Liver (tissue), 9 donors: ENCODE results near the gene CFAP100. TPM values are rescaled to one million over a fixed set of nuclear protein-coding genes. Genes with fewer than 3 reads are reported as not detected.

ENCODE experiments used
- DNase-seq: peaks from one replicate; pipeline ENCODE4 v3.0.0-alpha.2; 2017; ENCODE audit warnings: low spot score
- H3K27ac ChIP-seq, 2 donors: one replicate each; pipeline ENCODE4 v1.7.0; 2013; ENCODE audit warnings: inconsistent platforms in 2 of 2, low read length in 2 of 2, control low read depth in 1 of 2, low read depth in 1 of 2, mild to moderate bottlenecking in 1 of 2
- H3K27me3 ChIP-seq, 4 donors: one replicate each; pipeline versions ENCODE4 v1.6.1 to v1.7.0; 2013; ENCODE audit warnings: low read length in 3 of 4, inconsistent platforms in 1 of 4, mild to moderate bottlenecking in 1 of 4, moderate library complexity in 1 of 4; ENCODE audit not compliant: control insufficient read depth in 4 of 4, insufficient read depth in 4 of 4
- H3K36me3 ChIP-seq, 4 donors: one replicate each; pipeline versions ENCODE4 v1.6.1 to v1.7.0; 2013; ENCODE audit warnings: low read length in 3 of 4, mild to moderate bottlenecking in 3 of 4, low read depth in 1 of 4, moderate library complexity in 1 of 4; ENCODE audit not compliant: control insufficient read depth in 4 of 4, insufficient read depth in 3 of 4
- H3K4me1 ChIP-seq, 4 donors: one replicate each; pipeline versions ENCODE4 v1.6.1 to v1.7.0; 2013; ENCODE audit warnings: low read length in 3 of 4, mild to moderate bottlenecking in 3 of 4, moderate library complexity in 1 of 4; ENCODE audit not compliant: control insufficient read depth in 4 of 4, insufficient read depth in 4 of 4
- H3K4me3 ChIP-seq, 3 donors: one replicate each; pipeline versions ENCODE4 v1.6.1 to v1.7.0; 2013; ENCODE audit warnings: low read length in 3 of 3, control low read depth in 1 of 3, low read depth in 1 of 3, mild to moderate bottlenecking in 1 of 3
- H3K9ac ChIP-seq, 2 donors: one replicate each; pipeline ENCODE4 v1.7.0; 2013; ENCODE audit warnings: low read length in 2 of 2, mild to moderate bottlenecking in 2 of 2, moderate library complexity in 2 of 2, control low read depth in 1 of 2, low read depth in 1 of 2
- H3K9me3 ChIP-seq, 4 donors: one replicate each; pipeline versions ENCODE4 v1.6.1 to v1.7.0; 2013; ENCODE audit warnings: low read length in 3 of 4; ENCODE audit not compliant: control insufficient read depth in 4 of 4
- ATF3 ChIP-seq: IDR thresholded peaks from 2 replicates; pipeline ENCODE4 v1.6.1; 2016; ENCODE audit warnings: antibody characterized with exemption
- CTCF ChIP-seq: fragments of 150-350 bp; IDR thresholded peaks from 2 replicates; pipeline ENCODE4 v1.5.1; 2017; ENCODE audit warnings: improper control_type of control experiment, low read depth, low read length; ENCODE audit not compliant: missing input control
- EGR1 ChIP-seq, 2 donors: IDR thresholded peaks; 2 replicates each; pipeline ENCODE4 v1.6.1; 2016 to 2018; ENCODE audit warnings: antibody characterized with exemption in 2 of 2, low read depth in 2 of 2
- FOXA2 ChIP-seq: IDR thresholded peaks from 2 replicates; pipeline ENCODE4 v1.6.1; 2016; ENCODE audit warnings: antibody characterized with exemption
- GABPA ChIP-seq, 2 donors: IDR thresholded peaks in 1 of 2; conservative IDR thresholded peaks in 1 of 2; 2 replicates each; pipeline ENCODE4 v1.6.1; 2016; ENCODE audit warnings: antibody characterized with exemption in 2 of 2, mild to moderate bottlenecking in 1 of 2, moderate library complexity in 1 of 2
- HNF4A ChIP-seq, 2 donors: conservative IDR thresholded peaks; 2 replicates each; pipeline ENCODE4 v1.6.1; 2016; ENCODE audit warnings: antibody characterized with exemption in 2 of 2, mild to moderate bottlenecking in 2 of 2
- HNF4G ChIP-seq: IDR thresholded peaks from 2 replicates; pipeline ENCODE4 v1.6.1; 2016; ENCODE audit warnings: antibody characterized with exemption
- JUND ChIP-seq, 2 donors: IDR thresholded peaks; 2 replicates each; pipeline ENCODE4 v1.6.1; 2016; ENCODE audit warnings: antibody characterized with exemption in 2 of 2
- MAX ChIP-seq: IDR thresholded peaks from 2 replicates; pipeline ENCODE4 v1.6.1; 2016; ENCODE audit warnings: antibody characterized with exemption
- RAD21 ChIP-seq, 2 donors: IDR thresholded peaks; 2 replicates each; pipeline ENCODE4 v1.6.1; 2016; ENCODE audit warnings: antibody characterized with exemption in 2 of 2, mild to moderate bottlenecking in 2 of 2
- REST ChIP-seq: IDR thresholded peaks from 2 replicates; pipeline ENCODE4 v1.6.1; 2016; ENCODE audit warnings: antibody characterized with exemption, mild to moderate bottlenecking
- RXRA ChIP-seq, 2 donors: IDR thresholded peaks; 2 replicates each; pipeline ENCODE4 v1.6.1; 2017 to 2018; ENCODE audit warnings: antibody characterized with exemption in 2 of 2, mild to moderate bottlenecking in 1 of 2
- SP1 ChIP-seq: IDR thresholded peaks from 2 replicates; pipeline ENCODE4 v1.6.1; 2018; ENCODE audit warnings: antibody characterized with exemption, mild to moderate bottlenecking
- TAF1 ChIP-seq: conservative IDR thresholded peaks from 2 replicates; pipeline ENCODE4 v1.6.1; 2016; ENCODE audit warnings: antibody characterized with exemption, mild to moderate bottlenecking
- YY1 ChIP-seq: IDR thresholded peaks from 2 replicates; pipeline ENCODE4 v1.6.1; 2016; ENCODE audit warnings: antibody characterized with exemption, mild to moderate bottlenecking
- ZBTB33 ChIP-seq: IDR thresholded peaks from 2 replicates; pipeline ENCODE4 v1.6.1; 2016; ENCODE audit warnings: antibody characterized with exemption
- WGBS: extraction: QIAGEN DNeasy Blood & Tissue Kit; methylation state at CpG from one replicate; pipeline ENCODE4 v1.1.7; 2013; 5-methylcytosine and 5-hydroxymethylcytosine counted together
- polyA plus RNA-seq, 2 donors: library from polyadenylated mRNA; stranded (reverse) in 1 of 2; unstranded in 1 of 2; fragments of 200-250 nt in 1 of 2; fragments of >200 nt in 1 of 2; fragmentation: Nextera tagmentation in 1 of 2; extraction: Ambion mirVana in 1 of 2; gene quantifications; one replicate each; pipeline versions ENCODE4 v1.2.1 to v1.2.3, GENCODE V29; 2013 to 2015
- total RNA-seq, 2 donors: library from RNA; depleted of rRNA; stranded (reverse); fragments of >200 nt; gene quantifications; one replicate each; pipeline ENCODE4 v1.2.3, GENCODE V29; 2014
- donor health status: healthy.
- donor health status: healthy.
- donor health status: healthy.
- donor health status: healthy.
- donor health status: healthy.

The CFAP100 gene
- total and polyA plus RNA-seq, 4 donors, result not detected

GRCh38 chr3:126439968-126440708, 45.4 kb downstream of the CFAP100 start:
- 91% methylated on average over 12 of the region's 12 CpGs for WGBS
- Histone ChIP-seq H3K9me3 (no peaks in the 10 kb centered on the region), H3K36me3 (peaks cover 6 to 50% (median 25%) of the 10 kb centered on the region in 4 donors), H3K27me3 (no peaks in the 10 kb centered on the region), H3K4me3 (no peak overlapping the region), H3K9ac (no peak overlapping the region), H3K27ac (no peak overlapping the region), H3K4me1 (peaks cover 0 to 2% (median 0%) of the 10 kb centered on the region in 4 donors)
- TF ChIP-seq RXRA (IDR thresholded peaks at IDR 0.05), result no peak
- TF ChIP-seq YY1, result no peak
- no peak for TF ChIP-seq CTCF
- TF ChIP-seq GABPA (IDR thresholded peaks at IDR 0.05 in 1 of 2, conservative IDR thresholded peaks at IDR 0.05 in 1 of 2), result no peak
- no peak for DNase-seq

GRCh38 chr3:126440709-126440995, 45.9 kb downstream of the CFAP100 start:
- TF ChIP-seq MAX (no peak), RAD21 (IDR thresholded peaks at IDR 0.05) (no peak), REST (no peak), SP1 (no peak), RXRA (IDR thresholded peaks at IDR 0.05) (no peak), FOXA2 (no peak), ATF3 (no peak), ZBTB33 (no peak), TAF1 (no peak), HNF4G (no peak), HNF4A (conservative IDR thresholded peaks at IDR 0.05) (no peak), JUND (IDR thresholded peaks at IDR 0.05) (no peak), EGR1 (IDR thresholded peaks at IDR 0.05; ENCODE audit: low read depth in 2 of 2) (no peak), CTCF (no peak)
- Histone ChIP-seq H3K9me3 (no peaks in the 10 kb centered on the region), H3K9ac (no peak overlapping the region), H3K27ac (no peak overlapping the region), H3K27me3 (no peaks in the 10 kb centered on the region), H3K4me1 (peaks cover 0 to 7% (median 4%) of the 10 kb centered on the region in 4 donors), H3K36me3 (peaks cover 6 to 48% (median 25%) of the 10 kb centered on the region in 4 donors), H3K4me3 (no peak overlapping the region)
- 89% methylated on average over 9 of the region's 9 CpGs for WGBS
- peak; percentile 28 for DNase-seq
